Prostate gland (tissue), 2 donors: ENCODE data around the gene AOPEP. TPM values are rescaled to one million over a fixed set of nuclear protein-coding genes. Genes with fewer than 3 reads are reported as not detected.
"Not testable (repeated sequence)": the region's sequence is repeated elsewhere in the genome, so short reads cannot be mapped to it uniquely, and the experiment has no call there.

Experiments
- DNase-seq: peaks from one replicate; pipeline ENCODE4 v3.0.0-alpha.2; 2019; ENCODE audit warnings: low spot score
- H3K27ac ChIP-seq, 2 donors: fragments of 200-600 bp; sonication (generic); 2 replicates each; pipeline ENCODE4 v1.5.1; 2017 to 2019
- H3K27me3 ChIP-seq: fragments of 200-600 bp; sonication (generic); replicated peaks from 2 replicates; pipeline ENCODE4 v1.5.1; 2019; ENCODE audit not compliant: insufficient read depth
- H3K36me3 ChIP-seq, 2 donors: fragments of 200-600 bp; sonication (generic); 1 replicate in 1 of 2; 2 replicates in 1 of 2; pipeline versions ENCODE4 v1.5.1 to v1.8.1; 2017 to 2019
- H3K4me1 ChIP-seq: fragments of 200-600 bp; sonication (generic); replicated peaks from 2 replicates; pipeline ENCODE4 v1.5.1; 2019
- H3K4me3 ChIP-seq, 2 donors: fragments of 200-600 bp; sonication (generic); 2 replicates each; pipeline ENCODE4 v1.5.1; 2017 to 2019
- H3K9me3 ChIP-seq: fragments of 200-600 bp; sonication (generic); 2 replicates; pipeline ENCODE4 v1.5.1; 2017
- CTCF ChIP-seq, 4 experiments: fragments of 200-600 bp in 2 of 4; fragments of 450-650 bp in 2 of 4; sonication (generic) in 2 of 4; IDR thresholded peaks; 1 replicate in 3 of 4; 2 replicates in 1 of 4; pipeline ENCODE4 v1.5.1; 2016 to 2019; ENCODE audit warnings: antibody characterized with exemption in 4 of 4, mild to moderate bottlenecking in 2 of 4, moderate library complexity in 2 of 4
- POLR2A ChIP-seq: fragments of 450-650 bp; IDR thresholded peaks from one replicate; pipeline ENCODE4 v1.6.1; 2016; ENCODE audit warnings: antibody characterized with exemption, mild to moderate bottlenecking
- POLR2AphosphoS5 ChIP-seq: sonication (generic); formaldehyde crosslinking; IDR thresholded peaks from one replicate; pipeline ENCODE4 v1.6.1; 2017; ENCODE audit warnings: antibody characterized with exemption
- WGBS: methylation state at CpG from one replicate; pipeline ENCODE4 v1.1.5; 2018; 5-methylcytosine and 5-hydroxymethylcytosine counted together
- intact Hi-C: fragments of 100-400 bp; cut with DNase I; formaldehyde crosslinking; loops from one replicate; pipeline ENCODE4 v1.14.2; 2022
- total RNA-seq, 2 donors: library from RNA; depleted of rRNA; stranded (reverse); fragments of >200 nt; gene quantifications; one replicate each; pipeline ENCODE4 v1.1.0, GENCODE V29; 2016

Gene AOPEP
- total RNA-seq, 2 donors from 2014 or later, result 107 to 188 TPM

- TF ChIP-seq POLR2AphosphoS5, result no peak
- intact Hi-C loops, result no loop called here
- no peak overlapping the region for H3K27ac ChIP-seq
Measured at GRCh38 chr9:94840738-94841137, 114.2 kb downstream of the AOPEP start.

GRCh38 chr9:94843134-94843533 lies 116.6 kb downstream of the AOPEP start:
- no peak for DNase-seq
- TF ChIP-seq POLR2AphosphoS5 (no peak), CTCF (IDR thresholded peaks at IDR 0.05) (no peak), POLR2A (no peak)
- no peak overlapping the region for H3K4me3 ChIP-seq
- H3K27me3 ChIP-seq, result no peaks in the 10 kb centered on the region
- whole genome bisulfite sequencing, result 84% methylated on average over 4 of the region's 4 CpGs
- H3K36me3 ChIP-seq, result no peaks in the 10 kb centered on the region
- H3K27ac ChIP-seq, result no peak overlapping the region
- H3K4me1 ChIP-seq, result no peaks in the 10 kb centered on the region
- intact Hi-C loops, result no loop called here
- no peaks in the 10 kb centered on the region for H3K9me3 ChIP-seq

More at GRCh38 chr9:94840738-94841137, 114.2 kb downstream of the AOPEP start:
- Histone ChIP-seq H3K4me1 (no peaks in the 10 kb centered on the region), H3K4me3 (no peak overlapping the region), H3K27me3 (no peaks in the 10 kb centered on the region), H3K9me3 (no peaks in the 10 kb centered on the region), H3K36me3 (no peaks in the 10 kb centered on the region)
- DNase-seq, result no peak

- 97% methylated on average over 3 of the region's 3 CpGs for whole genome bisulfite sequencing
- H3K36me3 ChIP-seq, result no peaks in the 10 kb centered on the region
- TF ChIP-seq POLR2A (no peak), CTCF (IDR thresholded peaks at IDR 0.05) (no peak), POLR2AphosphoS5 (no peak)
- intact Hi-C loops, result no loop called here
- H3K4me1 ChIP-seq, result no peaks in the 10 kb centered on the region
- no peak for DNase-seq
- no peaks in the 10 kb centered on the region for H3K27me3 ChIP-seq
- H3K9me3 ChIP-seq, result no peaks in the 10 kb centered on the region
- H3K4me3 ChIP-seq, result no peak overlapping the region
- no peak overlapping the region for H3K27ac ChIP-seq
Measured at GRCh38 chr9:94846739-94847138, 120.2 kb downstream of the AOPEP start.

- H3K27me3 ChIP-seq, result no peaks in the 10 kb centered on the region
- TF ChIP-seq POLR2A (no peak), POLR2AphosphoS5 (no peak), CTCF (IDR thresholded peaks at IDR 0.05) (no peak)
- DNase-seq, result no peak
- H3K27ac ChIP-seq, result no peak overlapping the region
- H3K4me1 ChIP-seq, result no peaks in the 10 kb centered on the region
- no peaks in the 10 kb centered on the region for H3K9me3 ChIP-seq
- intact Hi-C loops, result no loop called here
- no peaks in the 10 kb centered on the region for H3K36me3 ChIP-seq
- H3K4me3 ChIP-seq, result no peak overlapping the region
- WGBS, result 62% methylated on average over 3 of the region's 3 CpGs
Measured at GRCh38 chr9:94847486-94847885, 121.0 kb downstream of the AOPEP start.

GRCh38 chr9:94848791-94849190 lies 122.3 kb downstream of the AOPEP start:
- H3K4me3 ChIP-seq, H3K4me1 ChIP-seq, H3K27ac ChIP-seq, intact Hi-C loops, DNase-seq, H3K36me3 ChIP-seq, H3K27me3 ChIP-seq, H3K9me3 ChIP-seq: not testable (repeated sequence)
- WGBS, result 99% methylated on average over 10 of the region's 10 CpGs

- no peak for DNase-seq
- intact Hi-C loops, result no loop called here
- Histone ChIP-seq H3K4me1 (no peaks in the 10 kb centered on the region), H3K27ac (no peak overlapping the region), H3K4me3 (no peak overlapping the region), H3K36me3 (no peaks in the 10 kb centered on the region), H3K27me3 (no peaks in the 10 kb centered on the region), H3K9me3 (no peaks in the 10 kb centered on the region)
- TF ChIP-seq CTCF (IDR thresholded peaks at IDR 0.05) (no peak), POLR2A (no peak), POLR2AphosphoS5 (no peak)
- 89% methylated on average over 14 of the region's 14 CpGs for WGBS
Measured at GRCh38 chr9:94850540-94851434, 124.3 kb downstream of the AOPEP start.
